ENCODE measurements around the gene METTL2B. TPM values are rescaled to one million over a fixed set of nuclear protein-coding genes. Genes with fewer than 3 reads are reported as not detected.
"Not testable (repeated sequence)": the region's sequence is repeated elsewhere in the genome, so short reads cannot be mapped to it uniquely, and the experiment has no call there.

Gene METTL2B
- total RNA-seq, 1 experiment from 2014 or later: 30.0 TPM

DNA sequence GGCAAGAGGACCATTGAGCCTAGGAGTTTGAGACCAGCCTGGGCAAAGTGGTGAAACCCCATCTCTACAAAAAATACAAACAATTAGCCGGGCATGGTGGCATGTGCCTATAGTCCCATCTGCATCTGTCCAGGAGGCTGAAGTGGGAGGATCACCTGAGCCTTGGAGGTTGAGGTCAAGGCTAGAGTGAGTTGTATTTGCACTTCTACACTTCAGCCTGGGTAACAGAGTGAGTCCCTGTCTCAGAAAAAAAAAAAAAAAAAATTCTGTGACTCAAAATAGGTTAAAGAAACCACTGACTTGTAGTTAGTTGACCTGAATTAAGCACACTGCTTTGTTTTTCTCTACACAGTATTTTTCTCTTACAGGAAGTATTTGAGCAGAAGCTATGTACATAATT lies 74.4 kb downstream of the METTL2B start:
- no TSS peak for BruUV-seq (replicated peaks)
- no peak for DNase-seq
- CTCF ChIA-PET: no interaction called here
- H3K27me3 Mint-ChIP-seq (ENCODE audit: unreplicated experiment): no peaks in the 10 kb centered on the region
- no peak overlapping the region for H3K4me3 Mint-ChIP-seq (ENCODE audit: low read depth, unreplicated experiment)
- intact Hi-C loops (cut with micrococcal nuclease; ENCODE audit: unreplicated experiment): no loop called here
- TF ChIP-seq, protein P1, sequence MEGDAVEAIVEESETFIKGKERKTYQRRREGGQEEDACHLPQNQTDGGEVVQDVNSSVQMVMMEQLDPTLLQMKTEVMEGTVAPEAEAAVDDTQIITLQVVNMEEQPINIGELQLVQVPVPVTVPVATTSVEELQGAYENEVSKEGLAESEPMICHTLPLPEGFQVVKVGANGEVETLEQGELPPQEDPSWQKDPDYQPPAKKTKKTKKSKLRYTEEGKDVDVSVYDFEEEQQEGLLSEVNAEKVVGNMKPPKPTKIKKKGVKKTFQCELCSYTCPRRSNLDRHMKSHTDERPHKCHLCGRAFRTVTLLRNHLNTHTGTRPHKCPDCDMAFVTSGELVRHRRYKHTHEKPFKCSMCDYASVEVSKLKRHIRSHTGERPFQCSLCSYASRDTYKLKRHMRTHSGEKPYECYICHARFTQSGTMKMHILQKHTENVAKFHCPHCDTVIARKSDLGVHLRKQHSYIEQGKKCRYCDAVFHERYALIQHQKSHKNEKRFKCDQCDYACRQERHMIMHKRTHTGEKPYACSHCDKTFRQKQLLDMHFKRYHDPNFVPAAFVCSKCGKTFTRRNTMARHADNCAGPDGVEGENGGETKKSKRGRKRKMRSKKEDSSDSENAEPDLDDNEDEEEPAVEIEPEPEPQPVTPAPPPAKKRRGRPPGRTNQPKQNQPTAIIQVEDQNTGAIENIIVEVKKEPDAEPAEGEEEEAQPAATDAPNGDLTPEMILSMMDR (IDR thresholded peaks at IDR 0.05; ENCODE audit: unreplicated experiment): no peak
- H3K36me3 Mint-ChIP-seq (ENCODE audit: insufficient read depth, unreplicated experiment): peaks cover 4% of the 10 kb centered on the region
- no peaks in the 10 kb centered on the region for H3K4me1 Mint-ChIP-seq (ENCODE audit: low read depth, unreplicated experiment)
- H3K9me3 Mint-ChIP-seq (ENCODE audit: low read depth, unreplicated experiment): no peaks in the 10 kb centered on the region
- H3K27ac Mint-ChIP-seq (ENCODE audit: unreplicated experiment): no peak overlapping the region

DNA sequence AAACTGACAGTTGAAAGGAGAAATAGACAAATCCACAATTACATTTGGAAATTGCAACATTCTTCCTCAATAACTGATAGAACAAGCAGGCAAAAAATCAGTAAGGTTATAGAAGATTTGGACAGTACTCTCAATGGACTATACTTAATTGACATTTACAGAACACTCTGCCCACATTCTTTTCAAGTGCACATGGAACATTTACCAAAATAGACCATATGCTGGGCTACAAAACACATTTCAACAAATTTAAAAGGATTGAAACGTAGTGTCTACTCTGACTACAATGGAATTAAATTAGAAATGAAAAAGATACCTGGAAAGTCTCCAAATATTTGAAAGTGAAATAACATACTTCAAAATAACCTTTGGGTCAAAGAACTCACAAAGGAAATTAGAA lies 77.8 kb downstream of the METTL2B start:
- DNase-seq; CTCF ChIA-PET; H3K4me3 Mint-ChIP-seq (ENCODE audit: low read depth, unreplicated experiment); H3K27ac Mint-ChIP-seq (ENCODE audit: unreplicated experiment); H3K27me3 Mint-ChIP-seq (ENCODE audit: unreplicated experiment); H3K36me3 Mint-ChIP-seq (ENCODE audit: insufficient read depth, unreplicated experiment); H3K4me1 Mint-ChIP-seq (ENCODE audit: low read depth, unreplicated experiment); intact Hi-C loops (cut with micrococcal nuclease; ENCODE audit: unreplicated experiment); H3K9me3 Mint-ChIP-seq (ENCODE audit: low read depth, unreplicated experiment); BruUV-seq (replicated peaks): not testable (repeated sequence)

Other genes starting within 250 kb of the METTL2B start
- gene LEP, start 235.5 kb upstream of the METTL2B start, total RNA-seq (2022): not detected in 2 replicates
- gene RBM28, start 132.8 kb upstream of the METTL2B start, total RNA-seq (2022): 49.3 and 49.9 TPM in 2 replicates
- 0.15 TPM in 1 of 2 replicates, not detected in the other for gene PRRT4, start 115.1 kb upstream of the METTL2B start, total RNA-seq (2022)
- gene IMPDH1, start 66.8 kb upstream of the METTL2B start, total RNA-seq (2022): 57.1 and 57.3 TPM in 2 replicates
- gene HILPDA, start 20.9 kb upstream of the METTL2B start, total RNA-seq (2022): 14.5 and 17.4 TPM in 2 replicates
- gene GARIN1A, start 195.5 kb downstream of the METTL2B start, total RNA-seq (2022): 7.3 and 8.5 TPM in 2 replicates